ENCODE measurements around the gene GNPTAB.

DNA sequence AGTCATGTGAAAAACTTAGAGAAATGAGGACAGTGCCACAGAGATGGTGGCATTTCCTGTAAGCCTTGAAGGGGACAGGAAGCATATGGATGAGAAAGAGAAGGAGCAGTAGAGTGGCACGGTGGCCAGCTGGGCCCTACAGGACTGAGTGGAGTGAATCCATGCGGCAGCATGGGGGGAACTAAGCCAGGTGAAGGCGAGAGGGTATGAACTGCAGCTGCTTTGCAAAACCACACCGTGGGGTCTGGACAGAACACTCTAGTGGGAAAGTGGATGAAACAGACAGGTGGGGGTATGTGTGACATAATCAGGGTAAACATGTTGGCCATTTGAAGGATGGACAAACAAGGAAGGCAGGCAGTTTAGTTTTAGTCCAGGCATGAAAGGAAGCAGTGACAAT, 81.1 kb downstream of the GNPTAB start:
- TF ChIP-seq, protein P1, sequence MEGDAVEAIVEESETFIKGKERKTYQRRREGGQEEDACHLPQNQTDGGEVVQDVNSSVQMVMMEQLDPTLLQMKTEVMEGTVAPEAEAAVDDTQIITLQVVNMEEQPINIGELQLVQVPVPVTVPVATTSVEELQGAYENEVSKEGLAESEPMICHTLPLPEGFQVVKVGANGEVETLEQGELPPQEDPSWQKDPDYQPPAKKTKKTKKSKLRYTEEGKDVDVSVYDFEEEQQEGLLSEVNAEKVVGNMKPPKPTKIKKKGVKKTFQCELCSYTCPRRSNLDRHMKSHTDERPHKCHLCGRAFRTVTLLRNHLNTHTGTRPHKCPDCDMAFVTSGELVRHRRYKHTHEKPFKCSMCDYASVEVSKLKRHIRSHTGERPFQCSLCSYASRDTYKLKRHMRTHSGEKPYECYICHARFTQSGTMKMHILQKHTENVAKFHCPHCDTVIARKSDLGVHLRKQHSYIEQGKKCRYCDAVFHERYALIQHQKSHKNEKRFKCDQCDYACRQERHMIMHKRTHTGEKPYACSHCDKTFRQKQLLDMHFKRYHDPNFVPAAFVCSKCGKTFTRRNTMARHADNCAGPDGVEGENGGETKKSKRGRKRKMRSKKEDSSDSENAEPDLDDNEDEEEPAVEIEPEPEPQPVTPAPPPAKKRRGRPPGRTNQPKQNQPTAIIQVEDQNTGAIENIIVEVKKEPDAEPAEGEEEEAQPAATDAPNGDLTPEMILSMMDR (IDR thresholded peaks at IDR 0.05): no peak
- TF ChIP-seq POLR2A (IDR thresholded peaks at IDR 0.05): no peak
